ENCODE results near the gene SPEG. TPM values are rescaled to one million over a fixed set of nuclear protein-coding genes. Genes with fewer than 3 reads are reported as not detected.

The SPEG gene
- total and polyA plus RNA-seq, 2 of the 13 experiments (the other 11 are each of a cell fraction or from before 2014, with no cell fraction given), result 0.18 to 0.24 TPM

GRCh38 chr2:219388121-219388906 is 46.3 kb upstream of the SPEG start (continued):
- TF ChIP-seq ZNF318 (CRISPR knock-in tag; IDR thresholded peaks at IDR 0.05) (peak; percentile 79; the same call in 1 of the 2 replicates), ZNF660 (CRISPR knock-in tag; IDR thresholded peaks at IDR 0.05; ENCODE audit: borderline replicate concordance, low read depth) (no peak), ZNF749 (CRISPR knock-in tag; IDR thresholded peaks at IDR 0.05; ENCODE audit: borderline replicate concordance) (0 out of 2 replicates have a peak, but pooled peaks have one; percentile 37), ZNF740 (CRISPR knock-in tag; IDR thresholded peaks at IDR 0.05) (peak; percentile 81; the same call in 1 of the 2 replicates), CREM (IDR thresholded peaks at IDR 0.05) (no peak), CREM (CRISPR knock-in tag; IDR thresholded peaks at IDR 0.05) (no peak), GABPB1 (CRISPR knock-in tag; IDR thresholded peaks at IDR 0.05) (0 out of 2 replicates have a peak, but pooled peaks have one; percentile 31), ZBTB7A (CRISPR knock-in tag; IDR thresholded peaks at IDR 0.05) (no peak), ATAD3A (CRISPR knock-in tag; IDR thresholded peaks at IDR 0.05) (no peak), FOSL1 (CRISPR knock-in tag; IDR thresholded peaks at IDR 0.05; ENCODE audit: borderline replicate concordance) (no peak), ZFP62 (CRISPR knock-in tag; IDR thresholded peaks at IDR 0.05) (no peak), ZSCAN29 (CRISPR knock-in tag; conservative IDR thresholded peaks at IDR 0.05) (peak; percentile 65; the same call in 1 of the 2 replicates), SNAPC5 (CRISPR knock-in tag; IDR thresholded peaks at IDR 0.05; ENCODE audit: borderline replicate concordance) (no peak), ASH2L (IDR thresholded peaks at IDR 0.05; ENCODE audit: insufficient read length, low read depth, low read length) (peak; percentile 91), NR2C2 (CRISPR knock-in tag; IDR thresholded peaks at IDR 0.05; ENCODE audit: borderline replicate concordance) (peak; percentile 53; the same call in 1 of the 2 replicates), ERF (CRISPR knock-in tag; IDR thresholded peaks at IDR 0.05) (peak; percentile 66; the same call in 1 of the 2 replicates), ZKSCAN5 (CRISPR knock-in tag; IDR thresholded peaks at IDR 0.05) (no peak)
- TF ChIP-seq, protein P1, sequence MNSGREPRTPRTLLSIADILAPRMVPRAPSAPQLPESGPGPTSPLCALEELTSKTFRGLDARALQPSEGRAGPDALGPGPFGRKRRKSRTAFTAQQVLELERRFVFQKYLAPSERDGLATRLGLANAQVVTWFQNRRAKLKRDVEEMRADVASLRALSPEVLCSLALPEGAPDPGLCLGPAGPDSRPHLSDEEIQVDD (CRISPR knock-in tag; IDR thresholded peaks at IDR 0.05; ENCODE audit: borderline replicate concordance), result no peak
- TF ChIP-seq, protein P2, sequence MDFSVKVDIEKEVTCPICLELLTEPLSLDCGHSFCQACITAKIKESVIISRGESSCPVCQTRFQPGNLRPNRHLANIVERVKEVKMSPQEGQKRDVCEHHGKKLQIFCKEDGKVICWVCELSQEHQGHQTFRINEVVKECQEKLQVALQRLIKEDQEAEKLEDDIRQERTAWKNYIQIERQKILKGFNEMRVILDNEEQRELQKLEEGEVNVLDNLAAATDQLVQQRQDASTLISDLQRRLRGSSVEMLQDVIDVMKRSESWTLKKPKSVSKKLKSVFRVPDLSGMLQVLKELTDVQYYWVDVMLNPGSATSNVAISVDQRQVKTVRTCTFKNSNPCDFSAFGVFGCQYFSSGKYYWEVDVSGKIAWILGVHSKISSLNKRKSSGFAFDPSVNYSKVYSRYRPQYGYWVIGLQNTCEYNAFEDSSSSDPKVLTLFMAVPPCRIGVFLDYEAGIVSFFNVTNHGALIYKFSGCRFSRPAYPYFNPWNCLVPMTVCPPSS (IDR thresholded peaks at IDR 0.05), result no peak
